CD1c-positive myeloid dendritic cell (primary cell): ENCODE results near the gene PRR18.

Experiments
- DNase-seq: peaks from one replicate; pipeline ENCODE4 v3.0.0-alpha.2; 2016; ENCODE audit errors: extremely low spot score

The PRR18 gene

DNA sequence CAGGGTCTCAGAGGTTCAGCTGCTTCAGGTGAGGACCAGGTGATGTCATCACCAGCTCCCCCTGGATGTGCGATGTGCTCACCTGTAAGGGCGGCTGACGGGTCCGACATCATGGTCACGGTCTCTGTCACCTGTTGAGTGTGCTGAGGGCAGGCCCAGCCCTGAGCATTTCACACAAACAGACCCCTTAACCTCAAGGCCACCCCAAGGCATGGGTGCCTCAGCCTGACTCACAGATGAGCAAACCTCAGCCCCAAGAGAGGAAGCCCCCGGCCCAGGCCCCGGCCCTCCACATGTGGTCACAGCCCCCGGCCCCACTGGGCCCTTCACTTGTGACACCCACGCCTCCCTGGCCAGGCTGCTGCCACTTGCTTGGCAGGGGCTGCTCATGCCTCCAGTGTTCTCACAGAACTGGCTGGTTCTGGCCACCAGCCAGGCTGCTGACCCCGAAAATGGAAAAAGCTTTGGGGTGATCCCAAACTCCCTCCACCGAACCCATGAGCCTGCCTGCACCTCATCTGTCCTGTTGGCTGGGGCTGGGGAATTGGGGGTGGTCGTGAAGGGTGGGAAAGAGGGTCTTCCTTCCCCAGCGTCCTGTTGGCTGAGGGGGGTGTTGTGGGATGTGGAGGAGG lies 33.3 kb downstream of the PRR18 start:
- no peak for DNase-seq

DNA sequence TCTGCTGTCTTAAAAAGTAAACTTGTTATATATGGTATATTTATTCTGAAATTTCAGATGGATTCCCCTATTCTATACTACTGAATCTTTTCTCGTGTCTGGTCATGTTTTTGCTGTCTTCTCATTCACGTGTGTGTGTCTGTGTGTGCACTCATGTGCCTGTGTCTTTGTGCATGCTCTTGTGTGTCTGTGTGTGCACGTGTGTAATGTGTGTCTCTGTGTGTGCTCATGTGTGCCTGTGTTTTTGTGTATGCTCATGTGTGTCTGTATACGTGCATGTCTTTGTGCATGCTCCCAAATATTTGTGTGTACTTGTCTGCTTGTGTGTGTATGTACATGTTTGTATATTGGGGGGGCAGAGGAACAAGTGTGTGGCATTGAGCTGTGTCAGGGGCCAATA lies 34.0 kb downstream of the PRR18 start:
- no peak for DNase-seq

DNA sequence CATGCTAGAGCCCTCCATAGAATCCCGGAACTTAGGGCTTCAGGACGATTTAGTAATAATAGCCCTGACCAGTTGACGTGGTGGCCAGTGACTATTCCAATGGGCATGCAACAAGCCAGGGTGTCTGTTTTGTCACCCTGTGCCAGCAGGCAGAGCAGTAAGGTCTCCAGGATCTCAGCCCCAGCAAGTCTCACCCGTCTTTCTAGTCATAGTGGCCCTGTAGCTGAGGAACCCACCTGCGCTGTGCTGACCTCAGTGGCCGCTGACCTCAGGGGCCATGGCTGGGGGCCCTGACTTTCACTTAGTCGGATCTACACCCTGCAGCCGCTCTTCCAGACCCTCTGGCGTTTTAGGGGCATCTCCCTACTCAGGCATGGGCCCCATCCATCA lies 36.8 kb downstream of the PRR18 start:
- DNase-seq, result no peak

DNA sequence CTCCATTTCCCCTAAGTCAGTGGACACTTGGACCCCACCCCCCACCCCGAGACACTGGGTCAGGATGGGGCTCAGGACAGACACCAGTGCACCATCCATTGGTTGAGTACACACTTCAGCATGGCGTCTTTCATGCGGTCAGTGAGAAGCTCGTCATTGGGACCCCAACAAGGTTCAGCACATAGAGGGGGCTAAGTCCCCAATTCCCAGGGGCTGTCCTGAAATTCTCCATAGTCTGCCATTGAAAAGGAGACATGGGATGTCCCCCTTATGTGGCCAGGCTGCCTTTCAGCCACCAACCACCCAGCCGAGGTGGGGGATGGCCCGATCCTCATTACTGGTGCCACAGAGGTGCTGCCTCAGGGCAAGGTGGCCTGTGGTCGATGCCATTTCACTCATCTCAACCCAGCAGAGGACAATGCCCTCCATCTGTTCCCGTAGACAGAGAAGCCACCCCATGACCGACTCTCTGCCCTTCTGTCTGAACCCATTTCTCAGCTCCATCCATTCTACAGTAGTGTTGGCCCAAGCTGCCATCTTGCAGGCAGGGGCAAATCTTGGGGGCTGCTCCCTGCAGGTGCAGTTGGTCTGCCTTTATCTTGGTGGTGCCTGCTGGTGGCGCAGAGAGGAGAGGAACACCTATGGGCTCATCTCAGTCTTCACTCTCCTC lies 37.4 kb downstream of the PRR18 start:
- DNase-seq, result no peak

DNA sequence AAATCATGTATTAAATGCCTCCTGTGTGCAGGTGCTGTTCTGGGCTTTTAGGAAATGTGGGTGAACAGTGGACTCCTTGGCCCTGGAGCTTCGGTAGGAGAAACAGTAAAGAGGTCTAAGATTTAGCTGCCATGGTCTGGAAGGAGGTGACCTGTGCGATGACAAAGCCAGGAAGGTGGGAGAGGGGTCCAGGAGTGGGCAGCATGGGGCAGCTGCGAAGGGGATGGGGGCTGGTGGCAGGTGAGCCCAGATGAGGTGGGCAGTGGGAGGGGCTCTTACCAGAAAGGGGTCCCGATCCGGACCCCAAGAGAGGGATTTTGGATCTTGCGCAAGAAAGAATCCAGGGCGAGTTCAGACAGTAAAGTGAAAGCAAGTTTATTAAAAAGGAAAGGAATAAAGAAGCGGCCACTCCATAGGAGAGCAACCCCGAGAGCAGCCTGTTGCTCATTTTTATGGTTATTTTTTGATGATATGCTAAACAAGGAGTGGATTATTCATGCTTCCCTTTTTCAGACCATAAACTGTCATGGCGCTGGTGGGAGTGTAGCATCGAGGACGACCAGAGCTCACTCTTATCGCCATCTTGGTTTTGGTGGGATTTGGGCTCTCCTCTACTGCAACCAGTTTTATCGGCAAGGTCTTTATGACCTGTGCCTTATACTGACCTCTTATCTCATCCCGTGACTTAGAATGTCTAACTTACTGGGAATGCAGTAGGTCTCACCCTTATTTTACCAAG lies 38.7 kb downstream of the PRR18 start:
- no peak for DNase-seq

DNA sequence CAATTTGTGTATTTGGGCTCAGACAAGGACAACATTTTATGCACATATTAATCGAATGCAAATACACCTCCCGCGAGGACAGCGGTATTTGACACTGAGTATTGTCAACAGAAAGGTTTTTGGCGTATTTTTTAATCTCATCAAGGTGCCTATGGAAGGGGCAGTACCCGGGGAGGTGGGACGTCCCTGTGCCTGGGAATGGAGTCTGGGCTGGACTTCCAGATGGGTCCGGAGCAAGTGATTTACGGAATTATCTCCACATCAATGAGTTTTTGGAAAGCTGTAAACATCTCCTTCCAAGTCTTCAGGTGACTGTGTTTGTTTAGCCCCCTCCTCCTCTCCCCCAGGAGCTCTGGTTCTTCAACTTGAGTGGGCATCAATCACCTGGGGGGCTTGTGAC lies 39.8 kb downstream of the PRR18 start:
- no peak for DNase-seq

DNA sequence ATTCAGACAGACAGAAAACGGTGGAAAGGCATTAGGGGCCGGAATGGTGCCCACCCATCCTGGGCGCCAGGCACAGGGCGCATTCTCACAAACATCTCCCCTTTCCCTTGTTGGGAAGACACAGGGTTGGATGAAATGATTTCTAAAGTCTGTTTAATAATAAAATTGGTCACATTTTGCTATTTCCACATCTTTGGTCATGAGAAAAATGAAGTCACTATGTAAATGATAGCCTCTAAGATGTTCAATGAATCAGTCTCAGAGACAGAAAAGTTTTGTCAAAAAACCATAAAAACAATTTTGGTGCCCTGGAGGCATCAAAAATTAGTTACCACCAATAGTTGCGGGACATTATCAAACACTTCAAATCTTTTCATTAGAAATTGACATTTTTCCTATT lies 40.7 kb downstream of the PRR18 start:
- no peak for DNase-seq

DNA sequence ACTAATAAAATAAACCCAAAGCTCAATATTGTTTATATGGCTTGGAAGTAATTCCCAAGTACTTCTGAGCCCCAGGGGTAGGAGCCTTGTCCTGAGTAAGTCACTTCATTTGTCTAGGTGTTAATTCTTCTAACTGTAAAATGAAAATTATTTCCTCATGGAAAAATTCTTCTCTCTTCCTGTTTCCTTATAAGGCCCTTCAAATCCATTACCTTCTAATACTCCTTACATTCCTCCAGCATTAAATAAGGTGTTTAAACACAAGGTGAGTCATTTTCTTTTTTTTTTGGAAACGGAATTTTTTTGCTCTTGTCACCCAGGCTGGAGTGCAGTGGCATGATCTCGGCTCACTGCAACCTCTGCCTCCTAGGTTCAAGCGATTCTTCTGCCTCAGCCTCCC lies 41.9 kb downstream of the PRR18 start:
- DNase-seq, result no peak

DNA sequence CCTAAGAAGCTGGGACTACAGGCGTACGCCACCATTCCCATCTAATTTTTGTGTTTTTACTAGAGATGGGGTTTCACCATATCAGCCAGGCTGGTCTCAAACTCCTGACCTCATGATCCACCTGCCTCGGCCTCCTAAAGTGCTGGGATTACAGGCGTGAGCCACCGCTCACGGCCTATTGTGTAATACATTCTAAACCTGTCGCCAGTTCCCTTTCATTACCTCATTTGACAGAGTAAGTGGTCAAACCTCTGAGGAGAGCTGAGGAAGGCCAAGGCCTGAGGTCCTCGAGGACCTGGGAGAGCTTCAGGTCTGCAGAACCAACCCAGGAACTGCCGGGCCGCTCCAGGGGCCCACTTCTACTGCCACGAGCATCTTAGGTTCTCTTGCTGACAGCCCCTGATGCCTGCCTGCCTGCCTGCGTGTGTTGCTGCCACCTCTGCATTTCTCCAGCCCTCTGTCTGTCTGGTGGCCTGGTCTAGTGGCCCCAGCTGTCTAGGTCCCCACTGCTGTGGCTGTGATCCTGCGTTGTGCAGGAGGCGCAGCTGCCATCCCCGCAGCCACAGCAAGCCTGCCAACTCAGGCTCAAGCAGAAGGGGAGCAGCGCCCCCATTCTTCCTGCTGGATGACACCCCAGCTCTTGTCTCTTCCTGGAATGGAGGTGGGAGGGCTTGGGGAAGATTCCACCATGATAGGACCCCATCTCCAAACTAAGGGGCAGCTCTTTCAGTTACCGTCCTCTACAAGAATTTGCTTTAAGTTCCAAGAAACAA lies 45.3 kb downstream of the PRR18 start:
- DNase-seq, result peak; percentile 34

DNA sequence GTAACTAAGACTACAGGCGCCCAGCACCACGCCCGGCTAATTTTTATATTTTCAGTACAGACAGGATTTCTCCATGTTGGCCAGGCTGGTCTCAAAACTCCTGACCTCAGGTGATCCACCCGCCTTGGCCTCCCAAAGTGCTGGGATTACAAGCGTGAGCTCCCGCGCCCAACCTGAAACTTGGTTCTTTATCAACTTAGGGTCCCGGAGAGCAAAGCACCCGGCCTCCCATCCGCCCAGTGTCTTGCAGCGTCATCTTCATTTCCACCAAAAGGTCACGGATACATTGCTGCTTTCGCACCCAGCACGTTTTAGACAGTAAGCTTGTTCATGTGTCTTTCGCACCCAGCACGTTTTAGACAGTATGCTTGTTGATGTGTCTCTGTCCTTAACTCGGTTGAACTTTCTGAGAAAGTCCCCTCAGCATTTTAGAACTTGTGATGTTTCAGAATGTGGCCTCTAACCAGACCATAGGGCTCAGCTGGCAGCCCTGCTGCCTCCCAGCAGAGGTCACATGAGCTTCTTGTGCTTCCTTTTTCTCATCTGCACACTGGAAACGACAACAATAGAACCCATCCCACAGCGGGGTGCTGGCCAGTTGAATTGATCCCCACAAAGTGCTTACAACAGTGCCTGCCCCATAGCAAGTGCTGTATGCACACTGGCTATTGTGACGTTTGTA lies 48.8 kb downstream of the PRR18 start:
- peak; percentile 75 for DNase-seq

DNA sequence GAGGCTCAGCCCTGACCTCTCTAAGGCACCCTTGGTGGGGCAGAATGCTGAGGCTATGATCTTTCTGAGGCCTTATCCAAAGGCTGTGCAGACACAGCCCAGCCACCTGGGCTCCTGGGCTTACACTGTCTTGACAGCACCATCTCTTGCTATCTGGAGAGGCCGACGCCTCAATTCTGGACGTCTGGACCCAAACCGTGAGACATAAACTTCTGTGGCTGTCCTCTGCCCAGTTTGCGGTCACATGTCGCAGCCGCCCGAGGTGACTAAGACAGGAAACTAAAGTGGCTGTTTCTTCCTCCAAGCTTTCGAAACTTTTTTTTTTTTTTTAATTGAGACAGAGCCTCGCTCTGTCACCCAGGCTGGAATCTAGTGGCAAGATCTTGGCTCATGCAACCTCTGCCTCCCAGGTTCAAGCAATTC lies 49.3 kb downstream of the PRR18 start:
- DNase-seq, result peak; percentile 89

DNA sequence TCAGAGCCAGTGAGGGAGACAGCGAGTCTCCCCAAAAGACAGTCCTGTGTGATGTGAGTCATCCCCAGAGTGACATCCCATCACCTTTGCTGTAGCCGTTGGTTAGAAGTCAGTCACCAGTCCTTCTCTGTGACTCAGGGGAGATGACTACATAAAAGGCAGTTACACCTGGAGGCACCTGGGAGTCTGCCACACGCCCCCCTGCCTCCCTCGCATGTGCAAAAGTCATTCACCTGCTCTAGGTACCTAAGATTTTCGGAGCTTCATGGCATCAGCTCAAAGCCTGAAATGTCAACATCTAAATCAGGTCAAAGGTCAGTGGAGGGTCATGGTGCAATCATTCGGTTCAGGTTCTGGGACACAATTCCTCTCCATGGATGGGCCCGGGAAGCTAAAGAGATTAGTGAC lies 50.3 kb downstream of the PRR18 start:
- DNase-seq, result no peak
